Astrocyte (in vitro differentiated cells and primary cell): ENCODE measurements around the gene KCNH4.

ENCODE experiments used
- EZH2 ChIP-seq: IDR thresholded peaks from 2 replicates; pipeline ENCODE4 v1.6.1; 2012; ENCODE audit warnings: mild to moderate bottlenecking, low read length, inconsistent platforms; ENCODE audit not compliant: insufficient read depth
- TF ChIP-seq, protein P1 (sequence below): IDR thresholded peaks from 2 replicates; pipeline ENCODE4 v1.5.1; 2011; ENCODE audit warnings: low read depth, mild to moderate bottlenecking, inconsistent platforms, low read length, moderate library complexity; ENCODE audit not compliant: insufficient read depth

DNA sequence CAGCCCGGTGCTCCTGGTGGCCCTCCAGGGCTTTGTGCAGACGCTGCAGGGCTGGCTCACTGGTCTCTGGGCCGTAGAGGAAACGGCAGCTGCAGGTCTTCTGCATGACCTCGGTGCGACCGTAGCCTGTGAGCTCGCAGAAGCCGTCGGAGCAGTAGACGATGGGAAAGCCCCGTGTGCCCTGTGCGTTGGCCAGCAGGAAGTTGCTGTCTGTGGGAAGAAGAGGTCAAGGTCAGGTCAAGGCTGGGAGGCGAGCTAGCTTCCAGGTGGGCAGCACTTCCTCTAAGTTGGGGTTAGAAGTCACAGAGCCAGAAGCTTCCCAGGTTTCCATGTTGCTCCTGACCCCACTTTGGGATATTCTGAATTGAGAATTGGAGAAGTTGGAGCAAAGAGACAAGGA is 2.1 kb downstream of the KCNH4 start:
- TF ChIP-seq, protein P1, sequence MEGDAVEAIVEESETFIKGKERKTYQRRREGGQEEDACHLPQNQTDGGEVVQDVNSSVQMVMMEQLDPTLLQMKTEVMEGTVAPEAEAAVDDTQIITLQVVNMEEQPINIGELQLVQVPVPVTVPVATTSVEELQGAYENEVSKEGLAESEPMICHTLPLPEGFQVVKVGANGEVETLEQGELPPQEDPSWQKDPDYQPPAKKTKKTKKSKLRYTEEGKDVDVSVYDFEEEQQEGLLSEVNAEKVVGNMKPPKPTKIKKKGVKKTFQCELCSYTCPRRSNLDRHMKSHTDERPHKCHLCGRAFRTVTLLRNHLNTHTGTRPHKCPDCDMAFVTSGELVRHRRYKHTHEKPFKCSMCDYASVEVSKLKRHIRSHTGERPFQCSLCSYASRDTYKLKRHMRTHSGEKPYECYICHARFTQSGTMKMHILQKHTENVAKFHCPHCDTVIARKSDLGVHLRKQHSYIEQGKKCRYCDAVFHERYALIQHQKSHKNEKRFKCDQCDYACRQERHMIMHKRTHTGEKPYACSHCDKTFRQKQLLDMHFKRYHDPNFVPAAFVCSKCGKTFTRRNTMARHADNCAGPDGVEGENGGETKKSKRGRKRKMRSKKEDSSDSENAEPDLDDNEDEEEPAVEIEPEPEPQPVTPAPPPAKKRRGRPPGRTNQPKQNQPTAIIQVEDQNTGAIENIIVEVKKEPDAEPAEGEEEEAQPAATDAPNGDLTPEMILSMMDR = no peak
- no peak for TF ChIP-seq EZH2
